IMR-90 (cell line): ENCODE data around the gene SEPTIN8. TPM values are rescaled to one million over a fixed set of nuclear protein-coding genes. Genes with fewer than 3 reads are reported as not detected.

ENCODE experiments used
- ATAC-seq: fragments of 200-7000 bp; cut with Tn5 transposase; 2 replicates; pipeline ENCODE4 v1.9.1; 2020; ENCODE audit warnings: low read depth, mild to moderate bottlenecking, moderate library complexity
- BruUV-seq: library from RNA; stranded (reverse); fragments of 400-500 nt; replicated peaks from 2 replicates; lab custom pipeline; 2021; lab: Mats Ljungman, UMichigan
- CTCF ChIA-PET: fragments of 300-600 bp; formaldehyde crosslinking; extraction: SDS; loops from one replicate; lab custom pipeline; 2021; ENCODE audit warnings: antibody characterized with exemption; lab: Yijun Ruan, JAX
- POLR2A ChIA-PET: fragments of 300-600 bp; sonication (Branson Sonifier 250); formaldehyde crosslinking; loops from one replicate; lab custom pipeline; 2022; ENCODE audit warnings: antibody characterized with exemption; ENCODE audit not compliant: unreplicated experiment; lab: Charles Lee
- DNase-seq: peaks from one replicate; pipeline ENCODE4 v3.0.0; 2013
- H2AFZ ChIP-seq: replicated peaks from 2 replicates; pipeline ENCODE3; 2013; ENCODE audit warnings: low read length, mild to moderate bottlenecking; ENCODE audit not compliant: poor library complexity
- H2AK5ac ChIP-seq: 2 replicates; pipeline ENCODE4 v1.6.1; 2013; ENCODE audit warnings: low read depth, low read length, inconsistent platforms
- H2AK9ac ChIP-seq: replicated peaks from 2 replicates; pipeline ENCODE3; 2013; ENCODE audit warnings: mild to moderate bottlenecking, low read depth, low read length, moderate library complexity; ENCODE audit not compliant: poor library complexity
- H2BK120ac ChIP-seq: 2 replicates; pipeline ENCODE4 v1.6.1; 2013; ENCODE audit warnings: low read depth, low read length, inconsistent platforms
- H2BK15ac ChIP-seq: 3 replicates; pipeline ENCODE4 v1.6.1; 2013; ENCODE audit warnings: low read depth, low read length, inconsistent platforms
- H2BK20ac ChIP-seq: 2 replicates; pipeline ENCODE4 v1.6.1; 2013; ENCODE audit warnings: low read depth, mild to moderate bottlenecking, inconsistent platforms, low read length, moderate library complexity
- H2BK5ac ChIP-seq: 2 replicates; pipeline ENCODE4 v1.6.1; 2013; ENCODE audit warnings: mild to moderate bottlenecking, low read depth, low read length, inconsistent platforms; ENCODE audit not compliant: poor library complexity, severe bottlenecking
- H3K14ac ChIP-seq: replicated peaks from 2 replicates; pipeline ENCODE4 v1.6.1; 2013; ENCODE audit warnings: low read depth, low read length, inconsistent platforms
- H3K18ac ChIP-seq: 2 replicates; pipeline ENCODE4 v1.6.1; 2013; ENCODE audit warnings: low read depth, low read length, control low read depth
- H3K23ac ChIP-seq: 2 replicates; pipeline ENCODE4 v1.6.1; 2013; ENCODE audit warnings: low read depth, low read length, inconsistent platforms
- H3K27ac ChIP-seq: 2 replicates; pipeline ENCODE4 v1.5.1; 2013; ENCODE audit warnings: mild to moderate bottlenecking, control low read depth, low read length; ENCODE audit not compliant: insufficient read depth
- H3K27me3 ChIP-seq: 2 replicates; pipeline ENCODE4 v1.6.1; 2013; ENCODE audit warnings: low read length; ENCODE audit not compliant: control insufficient read depth, insufficient read depth
- H3K36me3 ChIP-seq: 2 replicates; pipeline ENCODE4 v1.6.1; 2013; ENCODE audit warnings: low read length, mixed read lengths; ENCODE audit not compliant: control insufficient read depth, insufficient read depth
- H3K4ac ChIP-seq: 2 replicates; pipeline ENCODE4 v1.6.1; 2013; ENCODE audit warnings: low read depth, low read length, inconsistent platforms
- H3K4me1 ChIP-seq: 2 replicates; pipeline ENCODE4 v1.6.1; 2013; ENCODE audit warnings: low read length, mixed read lengths; ENCODE audit not compliant: control insufficient read depth, insufficient read depth
- H3K4me2 ChIP-seq: 2 replicates; pipeline ENCODE4 v1.6.1; 2013; ENCODE audit warnings: low read depth, mild to moderate bottlenecking, control low read depth, low read length, moderate library complexity
- H3K4me3 ChIP-seq: 2 replicates; pipeline ENCODE4 v1.5.1; 2013; ENCODE audit warnings: low read depth, mild to moderate bottlenecking, control low read depth, low read length, moderate library complexity; ENCODE audit not compliant: insufficient read depth
- H3K56ac ChIP-seq: 2 replicates; pipeline ENCODE4 v1.6.1; 2013; ENCODE audit warnings: low read length, inconsistent platforms; ENCODE audit not compliant: insufficient read depth; ENCODE audit errors: extremely low read depth
- H3K79me1 ChIP-seq, 2 experiments: 2 replicates each; pipeline ENCODE4 v1.6.1; 2013; ENCODE audit warnings: low read length in 2 of 2, inconsistent platforms in 1 of 2, low read depth in 1 of 2
- H3K9ac ChIP-seq: 2 replicates; pipeline ENCODE4 v1.6.1; 2013; ENCODE audit warnings: low read depth, low read length, control low read depth
- H3K9me1 ChIP-seq: 2 replicates; pipeline ENCODE4 v1.6.1; 2013; ENCODE audit warnings: low read length, inconsistent platforms; ENCODE audit not compliant: insufficient read depth
- H3K9me3 ChIP-seq: 2 replicates; pipeline ENCODE4 v1.6.1; 2013; ENCODE audit warnings: low read length; ENCODE audit not compliant: control insufficient read depth, insufficient read depth
- H4K20me1 ChIP-seq: 2 replicates; pipeline ENCODE4 v1.6.1; 2013; ENCODE audit warnings: low read length, inconsistent platforms; ENCODE audit not compliant: insufficient read depth
- H4K5ac ChIP-seq: 2 replicates; pipeline ENCODE4 v1.6.1; 2013; ENCODE audit warnings: mild to moderate bottlenecking, low read depth, low read length, control low read depth
- H4K8ac ChIP-seq, 2 experiments: 2 replicates each; pipeline ENCODE4 v1.6.1; 2013; ENCODE audit warnings: low read depth in 2 of 2, low read length in 2 of 2, control low read depth in 1 of 2, inconsistent platforms in 1 of 2
- H4K91ac ChIP-seq: 2 replicates; pipeline ENCODE4 v1.6.1; 2013; ENCODE audit warnings: low read depth, low read length, inconsistent platforms; ENCODE audit not compliant: insufficient read depth
- BHLHE40 ChIP-seq: fragments of 150-350 bp; IDR thresholded peaks from 2 replicates; pipeline ENCODE4 v1.6.1; 2016; ENCODE audit warnings: mild to moderate bottlenecking, low read depth, low read length
- CEBPB ChIP-seq: IDR thresholded peaks from 2 replicates; pipeline ENCODE4 v1.6.1; 2012; ENCODE audit warnings: low read depth, low read length, improper control_type of control experiment
- CHD1 ChIP-seq: IDR thresholded peaks from 2 replicates; pipeline ENCODE4 v1.6.1; 2012; ENCODE audit warnings: low read depth, low read length, improper control_type of control experiment
- CTCF ChIP-seq: conservative IDR thresholded peaks from 2 replicates; pipeline ENCODE4 v1.5.1; 2012; ENCODE audit warnings: mild to moderate bottlenecking, low read depth, low read length, improper control_type of control experiment
- ELK1 ChIP-seq: fragments of 150-350 bp; IDR thresholded peaks from 2 replicates; pipeline ENCODE4 v1.6.1; 2016; ENCODE audit warnings: low read depth, mild to moderate bottlenecking, low read length, moderate library complexity, borderline replicate concordance
- MAZ ChIP-seq: IDR thresholded peaks from 2 replicates; pipeline ENCODE4 v1.6.1; 2012; ENCODE audit warnings: low read depth, mild to moderate bottlenecking, low read length, improper control_type of control experiment, moderate library complexity, borderline replicate concordance
- MXI1 ChIP-seq: IDR thresholded peaks from 2 replicates; pipeline ENCODE4 v1.6.1; 2012; ENCODE audit warnings: low read depth, mild to moderate bottlenecking, low read length, moderate library complexity, borderline replicate concordance
- NFE2L2 ChIP-seq: fragments of 150-350 bp; IDR thresholded peaks from 2 replicates; pipeline ENCODE4 v1.6.1; 2016; ENCODE audit warnings: low read depth, mild to moderate bottlenecking, low read length
- POLR2A ChIP-seq: IDR thresholded peaks from 2 replicates; pipeline ENCODE4 v1.6.1; 2012; ENCODE audit warnings: mild to moderate bottlenecking, low read depth, low read length
- RAD21 ChIP-seq: IDR thresholded peaks from 2 replicates; pipeline ENCODE4 v1.6.1; 2012; ENCODE audit warnings: low read length, improper control_type of control experiment
- RCOR1 ChIP-seq: IDR thresholded peaks from 2 replicates; pipeline ENCODE4 v1.6.1; 2012; ENCODE audit warnings: mild to moderate bottlenecking, low read length, improper control_type of control experiment; ENCODE audit not compliant: insufficient replicate concordance
- RFX5 ChIP-seq: IDR thresholded peaks from 2 replicates; pipeline ENCODE4 v1.8.0; 2012; ENCODE audit warnings: low read depth, mild to moderate bottlenecking, low read length, moderate library complexity
- SMC3 ChIP-seq: fragments of 150-350 bp; IDR thresholded peaks from 2 replicates; pipeline ENCODE4 v1.6.1; 2016; ENCODE audit warnings: low read depth, mild to moderate bottlenecking, antibody characterized with exemption, low read length, moderate library complexity
- USF2 ChIP-seq: fragments of 150-350 bp; IDR thresholded peaks from 2 replicates; pipeline ENCODE4 v1.6.1; 2017; ENCODE audit warnings: mild to moderate bottlenecking, antibody characterized with exemption, low read length, low read depth
- WGBS, 2 experiments: methylation state at CpG; one replicate each; pipeline versions ENCODE4 v1.1.5 to v1.1.7; 2013; ENCODE audit warnings: missing lambda C conversion rate in 2 of 2; ENCODE audit not compliant: insufficient read length in 1 of 2; ENCODE audit errors: extremely low coverage in 2 of 2; 5-methylcytosine and 5-hydroxymethylcytosine counted together
- dilution Hi-C: fragments of 300-500 bp; cut with HindIII; formaldehyde crosslinking; loops from one replicate; pipeline ENCODE4 v1.14.3; 2018; ENCODE audit warnings: low sequenced_read_pairs; ENCODE audit not compliant: unreplicated experiment
- in situ Hi-C: fragments of 300-500 bp; cut with MboI; formaldehyde crosslinking; loops from 3 replicates; pipeline ENCODE4 v1.14.3; 2019; ENCODE audit warnings: low sequenced_read_pairs, inconsistent platforms, mixed read lengths
- intact Hi-C: fragments of 100-400 bp; cut with micrococcal nuclease; formaldehyde crosslinking; loops from 2 replicates; pipeline ENCODE4 v1.10.0; 2022
- polyA plus RNA-seq, 3 experiments: library from polyadenylated mRNA; depleted of rRNA; stranded (reverse); fragments of >200 nt; gene quantifications; 2 replicates each; pipeline ENCODE4 v1.2.3, GENCODE V29; 2012; ENCODE audit warnings: low replicate concordance in 1 of 3
- total RNA-seq: library from RNA; depleted of rRNA; stranded (reverse); fragments of >200 nt; gene quantifications from 2 replicates; pipeline ENCODE4 v1.2.3, GENCODE V29; 2012

SEPTIN8 gene
- total and polyA plus RNA-seq, 2 of the 4 experiments (the other 2 are of a cell fraction), result 56.2 to 67.2 TPM

- Histone ChIP-seq H3K9ac (no peak overlapping the region), H3K4me3 (no peak overlapping the region), H2BK5ac (no peak overlapping the region), H4K5ac (no peak overlapping the region), H2BK120ac (no peak overlapping the region), H4K91ac (no peak overlapping the region), H3K79me1 (no peaks in the 10 kb centered on the region), H4K20me1 (no peaks in the 10 kb centered on the region), H2AFZ (no peak overlapping the region), H3K23ac (no peak overlapping the region), H3K27ac (no peak overlapping the region), H3K4me2 (no peak overlapping the region), H2BK20ac (no peak overlapping the region), H3K14ac (no peak overlapping the region), H4K8ac (no peak overlapping the region), H3K36me3 (no peaks in the 10 kb centered on the region), H3K18ac (no peak overlapping the region), H2AK9ac (no peak overlapping the region), H3K4me1 (peaks cover 2% of the 10 kb centered on the region; the same call in 1 of the 2 replicates), H3K27me3 (peaks cover 39% of the 10 kb centered on the region), H3K9me3 (peaks cover 5% of the 10 kb centered on the region), H3K9me1 (no peaks in the 10 kb centered on the region), H2AK5ac (no peak overlapping the region), H3K4ac (no peak overlapping the region), H2BK15ac (no peak overlapping the region), H3K56ac (no peak overlapping the region)
- in situ Hi-C loops, result no loop called here
- ChIA-PET CTCF (interaction anchor here (1.9 kb wide), 1 partner anchor 10 kb away, joined by 5 read pairs; no protein-coding TSS in a partner anchor), POLR2A (interaction anchor here (0.6 kb wide), 1 partner anchor 8 kb away, joined by 7 read pairs; no protein-coding TSS in a partner anchor)
- no peak for TF ChIP-seq MAZ
- no peak for TF ChIP-seq POLR2A
- no peak for TF ChIP-seq CHD1
- TF ChIP-seq RAD21, result no peak
- TF ChIP-seq CTCF, result no peak
- no peak for TF ChIP-seq ELK1
- TF ChIP-seq NFE2L2, result no peak
- no peak for TF ChIP-seq SMC3
- no peak for TF ChIP-seq USF2
- TF ChIP-seq BHLHE40, result no peak
- no peak for TF ChIP-seq RCOR1
- no peak for TF ChIP-seq RFX5
- no peak for TF ChIP-seq MXI1
- no peak for TF ChIP-seq CEBPB
- ATAC-seq (no peak), DNase-seq (no peak)
- BruUV-seq, result no TSS peak
- dilution Hi-C loops, result no loop called here
- intact Hi-C loops, result no loop called here
- WGBS, 2 experiments, result no CpG with 5 or more reads among the region's 2 CpGs
Observed at GRCh38 chr5:132744659-132745058, 32.4 kb downstream of the SEPTIN8 start.
